Right ventricle myocardium superior (tissue), 1 donor: ENCODE results near the gene SRBD1. TPM values are rescaled to one million over a fixed set of nuclear protein-coding genes. Genes with fewer than 3 reads are reported as not detected.
"Not testable (repeated sequence)": the region's sequence is repeated elsewhere in the genome, so short reads cannot be mapped to it uniquely, and the experiment has no call there.

Source experiments
- ATAC-seq: fragments of 200-7000 bp; cut with Tn5 transposase; one replicate; pipeline ENCODE4 v1.9.1; 2020; ENCODE audit warnings: mild to moderate bottlenecking; ENCODE audit not compliant: poor library complexity
- DNase-seq: peaks from one replicate; pipeline ENCODE4 v3.0.0-alpha.2; 2020
- intact Hi-C: fragments of 100-400 bp; cut with DNase I; formaldehyde crosslinking; loops from one replicate; pipeline ENCODE4 v1.11.2; 2022
- total RNA-seq: library from RNA; stranded (reverse); fragmentation: NEBNext Ultra II Directional; extraction: Animal tissue kit (Norgen Biotek cat#: 25700); gene quantifications from one replicate; pipeline ENCODE4 v1.2.1, GENCODE V29; 2021
- donor health status: DM: no; HTN: yes; CAD: no; lungs with severe emphysema.

Gene SRBD1
- total RNA-seq, 1 donor from 2014 or later = 6.6 TPM

GRCh38 chr2:45450634-45451033 is 160.4 kb downstream of the SRBD1 start:
- ATAC-seq (no peak), DNase-seq (no peak)
- intact Hi-C loops = no loop called here

- ATAC-seq (no peak), DNase-seq (no peak)
- intact Hi-C loops = no loop called here
Measured at GRCh38 chr2:45448217-45448616, 162.8 kb downstream of the SRBD1 start.

- intact Hi-C loops = no loop called here
- ATAC-seq = no peak
Measured at GRCh38 chr2:45446016-45446415, 165.1 kb downstream of the SRBD1 start.

GRCh38 chr2:45445037-45445436 is 166.0 kb downstream of the SRBD1 start:
- intact Hi-C loops = no loop called here
- no peak for ATAC-seq
- no peak for DNase-seq

More at GRCh38 chr2:45446016-45446415, 165.1 kb downstream of the SRBD1 start:
- DNase-seq = no peak

GRCh38 chr2:45443012-45443411 is 168.1 kb downstream of the SRBD1 start:
- DNase-seq = no peak
- no peak for ATAC-seq
- intact Hi-C loops = no loop called here

- ATAC-seq = no peak
- intact Hi-C loops = no loop called here
- DNase-seq = no peak
Measured at GRCh38 chr2:45442026-45442425, 169.0 kb downstream of the SRBD1 start.

GRCh38 chr2:45441571-45441970 is 169.5 kb downstream of the SRBD1 start:
- no peak for DNase-seq
- ATAC-seq = no peak
- intact Hi-C loops = no loop called here

GRCh38 chr2:45439788-45440773 is 171.0 kb downstream of the SRBD1 start:
- intact Hi-C loops = no loop called here
- DNase-seq (no peak), ATAC-seq (no peak)

GRCh38 chr2:45438872-45439665 is 172.0 kb downstream of the SRBD1 start:
- intact Hi-C loops = no loop called here
- DNase-seq (no peak), ATAC-seq (no peak)

GRCh38 chr2:45436456-45436855 is 174.6 kb downstream of the SRBD1 start:
- intact Hi-C loops = no loop called here
- DNase-seq (no peak), ATAC-seq (no peak)

GRCh38 chr2:45435316-45435715 is 175.8 kb downstream of the SRBD1 start:
- ATAC-seq = no peak

GRCh38 chr2:45433363-45433762 is 177.7 kb downstream of the SRBD1 start:
- intact Hi-C loops = no loop called here
- ATAC-seq (no peak), DNase-seq (no peak)

More at GRCh38 chr2:45435316-45435715, 175.8 kb downstream of the SRBD1 start:
- intact Hi-C loops = no loop called here
- no peak for DNase-seq

- ATAC-seq = no peak
- no peak for DNase-seq
- intact Hi-C loops = no loop called here
Measured at GRCh38 chr2:45432406-45432805, 178.7 kb downstream of the SRBD1 start.

- intact Hi-C loops, ATAC-seq, DNase-seq: not testable (repeated sequence)
Measured at GRCh38 chr2:45426025-45426424, 185.0 kb downstream of the SRBD1 start.

- no peak for ATAC-seq
- no peak for DNase-seq
- intact Hi-C loops = no loop called here
Measured at GRCh38 chr2:45422921-45423320, 188.1 kb downstream of the SRBD1 start.

GRCh38 chr2:45418532-45418931 is 192.5 kb downstream of the SRBD1 start:
- intact Hi-C loops = no loop called here
- peak; percentile 25 for ATAC-seq

GRCh38 chr2:45415534-45416123 is 195.4 kb downstream of the SRBD1 start:
- DNase-seq (no peak), ATAC-seq (no peak)
- intact Hi-C loops = no loop called here

More at GRCh38 chr2:45418532-45418931, 192.5 kb downstream of the SRBD1 start:
- DNase-seq = no peak

GRCh38 chr2:45412754-45413379 is 198.2 kb downstream of the SRBD1 start:
- DNase-seq = no peak
- peak; percentile 55 for ATAC-seq
- intact Hi-C loops = no loop called here

- intact Hi-C loops = no loop called here
- DNase-seq (no peak), ATAC-seq (no peak)
Measured at GRCh38 chr2:45409677-45410076, 201.4 kb downstream of the SRBD1 start.
